K562 (cell line): ENCODE results near the gene RNF126. TPM values are rescaled to one million over a fixed set of nuclear protein-coding genes. Genes with fewer than 3 reads are reported as not detected.

Experiments
- ATAC-seq: fragments of 200-7000 bp; cut with Tn5 transposase; 3 replicates; pipeline ENCODE4 v1.9.1; 2020; ENCODE audit warnings: moderate library complexity
- BruUV-seq: library from RNA; stranded (reverse); fragments of 400-500 nt; replicated peaks from 2 replicates; lab custom pipeline; 2021; lab: Mats Ljungman, UMichigan
- CTCF ChIA-PET: fragments of 300-600 bp; formaldehyde crosslinking; extraction: SDS; loops from one replicate; lab custom pipeline; 2021; ENCODE audit warnings: low intra/inter-chr PET ratio; lab: Yijun Ruan, JAX
- POLR2A ChIA-PET: fragments of 300-600, 350-650 bp; sonication (Branson Sonifier 250); formaldehyde crosslinking; extraction: SDS; loops from one replicate; lab custom pipeline; 2021; ENCODE audit warnings: antibody characterized with exemption, inconsistent platforms; lab: Yijun Ruan, JAX
- DNase-seq, 4 experiments: peaks; one replicate each; pipeline versions ENCODE4 v3.0.0 to v3.0.0-alpha.2; 2011 to 2018; ENCODE audit warnings: low spot score in 3 of 4, mixed read lengths in 3 of 4; ENCODE audit errors: extremely low read depth in 1 of 4
- FAIRE-seq: peaks from 2 replicates; lab custom pipeline; 2011; peaks lifted over from hg19 to GRCh38; lab: Jason Lieb, UNC
- H2AFZ ChIP-seq: 2 replicates; pipeline ENCODE4 v1.6.0; 2011; ENCODE audit warnings: low read depth, low read length, control low read depth, inconsistent platforms
- H3K27ac ChIP-seq: fragments of 200-600 bp; 3 replicates; pipeline ENCODE4 v1.8.0; 2011; ENCODE audit warnings: low read depth, mild to moderate bottlenecking, control low read depth, inconsistent platforms, low read length, moderate library complexity, mixed read lengths; ENCODE audit errors: extremely low read depth
- H3K27me3 ChIP-seq, 2 experiments: fragments of 300-600 bp in 1 of 2; 2 replicates in 1 of 2; 3 replicates in 1 of 2; pipeline versions ENCODE4 v1.6.0 to v1.8.0; 2011; ENCODE audit warnings: inconsistent platforms in 2 of 2, low read length in 2 of 2, mild to moderate bottlenecking in 1 of 2, mixed read lengths in 1 of 2, moderate library complexity in 1 of 2; ENCODE audit not compliant: control insufficient read depth in 2 of 2, insufficient read depth in 2 of 2
- H3K36me3 ChIP-seq: fragments of 300-600 bp; 3 replicates; pipeline ENCODE4 v1.8.0; 2011; ENCODE audit warnings: mild to moderate bottlenecking, low read length, inconsistent platforms; ENCODE audit not compliant: control insufficient read depth, insufficient read depth
- H3K4me1 ChIP-seq, 2 experiments: fragments of 200-600 bp in 1 of 2; replicated peaks in 1 of 2; 2 replicates in 1 of 2; 3 replicates in 1 of 2; pipeline versions ENCODE4 v1.5.1 to v1.8.0; 2011; ENCODE audit warnings: inconsistent platforms in 2 of 2, low read length in 2 of 2, mild to moderate bottlenecking in 1 of 2, mixed read lengths in 1 of 2, moderate library complexity in 1 of 2; ENCODE audit not compliant: control insufficient read depth in 2 of 2, insufficient read depth in 2 of 2
- H3K4me2 ChIP-seq: 2 replicates; pipeline ENCODE4 v1.6.1; 2011; ENCODE audit warnings: low read length, control low read depth, inconsistent platforms, mixed read lengths; ENCODE audit not compliant: insufficient read depth
- H3K4me3 ChIP-seq: fragments of 200-600 bp; sonication (generic), shearing (Covaris generic); 2 replicates; pipeline ENCODE4 v1.5.1; 2016; ENCODE audit warnings: control low read depth, inconsistent platforms
- H3K79me2 ChIP-seq: fragments of 200-600 bp; 3 replicates; pipeline ENCODE4 v1.8.0; 2011; ENCODE audit warnings: low read length, inconsistent platforms; ENCODE audit not compliant: control insufficient read depth, insufficient read depth
- H3K9ac ChIP-seq, 2 experiments: 2 replicates each; pipeline versions ENCODE4 v1.6.0 to v1.6.1; 2011; ENCODE audit warnings: low read depth in 2 of 2, low read length in 2 of 2, control low read depth in 1 of 2, inconsistent platforms in 1 of 2, mild to moderate bottlenecking in 1 of 2, mixed read lengths in 1 of 2; ENCODE audit not compliant: insufficient read depth in 1 of 2
- H3K9me1 ChIP-seq: one replicate; pipeline ENCODE4 v1.6.0; 2011; ENCODE audit warnings: inconsistent platforms, mild to moderate bottlenecking, low read length, moderate library complexity; ENCODE audit not compliant: control insufficient read depth, insufficient read depth
- H3K9me3 ChIP-seq: replicated peaks from 2 replicates; pipeline ENCODE4 v1.5.1; 2011; ENCODE audit warnings: low read depth, low read length, inconsistent platforms; ENCODE audit not compliant: control insufficient read depth, insufficient read depth
- H4K20me1 ChIP-seq: replicated peaks from 2 replicates; pipeline ENCODE4 v1.6.1; 2011; ENCODE audit warnings: low read length, inconsistent platforms, mixed read lengths; ENCODE audit not compliant: control insufficient read depth, insufficient read depth
- BCLAF1 ChIP-seq, 2 experiments: fragments of 450-650 bp in 1 of 2; IDR thresholded peaks; 2 replicates each; pipeline ENCODE4 v1.6.1; 2011 to 2017; ENCODE audit warnings: low read depth in 2 of 2, antibody characterized with exemption in 1 of 2, borderline replicate concordance in 1 of 2, low read length in 1 of 2, mild to moderate bottlenecking in 1 of 2, mixed read lengths in 1 of 2; ENCODE audit not compliant: control insufficient read depth in 1 of 2
- E2F1 ChIP-seq: sonication (generic); formaldehyde crosslinking; IDR thresholded peaks from 2 replicates; pipeline ENCODE4 v1.8.1; 2023; ENCODE audit warnings: mild to moderate bottlenecking, missing genetic modification reagents, moderate library complexity
- EGR1 ChIP-seq: fragments of 450-650 bp; conservative IDR thresholded peaks from 2 replicates; pipeline ENCODE4 v1.6.1; 2017; ENCODE audit warnings: mild to moderate bottlenecking
- FIP1L1 ChIP-seq: fragments of 200-400 bp; formaldehyde crosslinking; IDR thresholded peaks from 2 replicates; pipeline ENCODE4 v1.6.1; 2018; ENCODE audit warnings: mild to moderate bottlenecking, low read depth, low read length; ENCODE audit not compliant: poor library complexity, severe bottlenecking
- GATAD2A ChIP-seq: fragments of 450-650 bp; IDR thresholded peaks from 2 replicates; pipeline ENCODE4 v1.6.1; 2017
- MCM7 ChIP-seq, 2 experiments: fragments of 450-650 bp; IDR thresholded peaks; 2 replicates each; pipeline ENCODE4 v1.6.1; 2016 to 2018
- PCBP1 ChIP-seq: fragments of 200-400 bp; formaldehyde crosslinking; IDR thresholded peaks from 2 replicates; pipeline ENCODE4 v1.6.1; 2018; ENCODE audit warnings: mild to moderate bottlenecking, low read depth, low read length; ENCODE audit not compliant: poor library complexity, severe bottlenecking
- RBFOX2 ChIP-seq: fragments of 200-400 bp; formaldehyde crosslinking; IDR thresholded peaks from 2 replicates; pipeline ENCODE4 v1.6.1; 2017; ENCODE audit warnings: low read depth, mild to moderate bottlenecking, low read length, moderate library complexity
- RCOR1 ChIP-seq, 2 experiments: IDR thresholded peaks; 2 replicates each; pipeline ENCODE4 v1.6.1; 2012; ENCODE audit warnings: low read depth in 2 of 2, low read length in 2 of 2, borderline replicate concordance in 1 of 2, improper control_type of control experiment in 1 of 2
- TSC22D4 ChIP-seq: fragments of 450-650 bp; IDR thresholded peaks from 2 replicates; pipeline ENCODE4 v1.6.1; 2016; ENCODE audit warnings: missing genetic modification characterization, missing biosample characterization, control low read depth
- ZNF830 ChIP-seq: fragments of 250-450 bp; sonication (Bioruptor Pico); IDR thresholded peaks from 2 replicates; pipeline ENCODE4 v1.5.0; 2021; ENCODE audit warnings: mild to moderate bottlenecking
- WGBS: fragments of 100-300 bp; shearing (Covaris generic); methylation state at CpG from one replicate; pipeline ENCODE4 v1.1.6; 2016; ENCODE audit warnings: low coverage, mixed read lengths; ENCODE audit not compliant: insufficient coverage; ENCODE audit errors: missing lambda C conversion rate; 5-methylcytosine and 5-hydroxymethylcytosine counted together
- in situ Hi-C: fragments of 300-500 bp; cut with MboI; formaldehyde crosslinking; loops from 4 replicates; pipeline ENCODE4 v1.15.0; 2018; ENCODE audit warnings: inconsistent platforms, mixed read lengths
- intact Hi-C: fragments of 100-400 bp; cut with micrococcal nuclease; formaldehyde crosslinking; loops from 2 replicates; pipeline ENCODE4 v1.14.2; 2022
- polyA plus RNA-seq, 8 experiments: library from polyadenylated mRNA; depleted of rRNA in 4 of 8; stranded (reverse) in 5 of 8; unstranded in 3 of 8; fragments of >200 nt; fragmentation: Nextera tagmentation in 2 of 8; fragmentation: Illumina TruSeq in 1 of 8; extraction: Ambion mirVana in 2 of 8; extraction: Trizol in 1 of 8; gene quantifications; 2 replicates each; pipeline versions ENCODE4 v1.2.1 to v1.2.3, GENCODE V29; 2011 to 2014; ENCODE audit warnings: inconsistent platforms in 1 of 8, missing spikeins in 1 of 8
- total RNA-seq, 7 experiments: library from RNA; depleted of rRNA in 6 of 7; stranded (reverse); fragments of >200 nt in 6 of 7; fragmentation: Illumina TruSeq in 2 of 7; extraction: Trizol in 2 of 7; gene quantifications; 2 replicates each; pipeline versions ENCODE4 v1.2.1 to v1.2.3, GENCODE V29; 2011 to 2021; ENCODE audit warnings: low replicate concordance in 1 of 7

RNF126 gene
- total and polyA plus RNA-seq, 9 of the 15 experiments (the other 6 are each of a cell fraction or from before 2014, with no cell fraction given), result 0.27 to 101 (median 12.3) TPM

- peaks cover 5% of the 10 kb centered on the region for H3K9me3 ChIP-seq
- in situ Hi-C loops, result no loop called here
- H4K20me1 ChIP-seq, result peaks cover 52% of the 10 kb centered on the region
- intact Hi-C loops, result no loop called here
- H2AFZ ChIP-seq, result no peak overlapping the region
- H3K9ac ChIP-seq, result peak overlapping the region in 1 of 2 experiments; percentile 81; a peak in 2 of 4 replicates
- no peak overlapping the region for H3K4me3 ChIP-seq
- peaks cover 14% of the 10 kb centered on the region for H3K9me1 ChIP-seq
- ChIA-PET CTCF (no interaction called here), POLR2A (interaction anchor here (0.5 to 1.5 kb wide), 5 partner anchors 9 to 25 kb away, joined by 3 to 4 read pairs (median 3); no protein-coding TSS in a partner anchor)
- H3K36me3 ChIP-seq, result peaks cover 71% of the 10 kb centered on the region; the same call in 2 of the 3 replicates
- H3K27ac ChIP-seq, result no peak overlapping the region; the same call in 2 of the 3 replicates
- H3K79me2 ChIP-seq, result peaks cover 86% of the 10 kb centered on the region
- peaks cover 19 to 79% of the 10 kb centered on the region in 2 experiments for H3K4me1 ChIP-seq
- ATAC-seq (no peak), FAIRE-seq (no peak), DNase-seq (peak in 2 of 4 experiments; percentile 47 to 53)
- no peak overlapping the region for H3K4me2 ChIP-seq
- H3K27me3 ChIP-seq, result no peaks in the 10 kb centered on the region
- 91% methylated on average over 29 of the region's 50 CpGs for WGBS
- BruUV-seq, result no TSS peak
- TF ChIP-seq E2F1 (CRISPR knock-in tag), result no peak
- TF ChIP-seq BCLAF1 (IDR thresholded peaks at IDR 0.05; ENCODE audit: borderline replicate concordance in 1 of 2, control insufficient read depth in 1 of 2, low read depth in 2 of 2, low read length in 1 of 2), result no peak
- no peak for TF ChIP-seq GATAD2A
- no peak for TF ChIP-seq ZNF830 (CRISPR knock-in tag)
- peak; percentile 2 for TF ChIP-seq FIP1L1
- TF ChIP-seq TSC22D4 (tag), result no peak
- TF ChIP-seq PCBP1, result no peak
- TF ChIP-seq EGR1, result peak; percentile 82
- no peak for TF ChIP-seq RCOR1 (IDR thresholded peaks at IDR 0.05; ENCODE audit: borderline replicate concordance in 1 of 2, low read depth in 2 of 2, low read length in 2 of 2)
- peak; percentile 40; the same call in 1 of the 2 replicates for TF ChIP-seq RBFOX2
- TF ChIP-seq MCM7 (IDR thresholded peaks at IDR 0.05), result no peak
These were observed 3.8 kb downstream of the RNF126 start for GRCh38 chr19:658916-659839.
